Transverse colon (tissue), 4 donors: Measurements from ENCODE around the gene AOC3. TPM values are rescaled to one million over a fixed set of nuclear protein-coding genes. Genes with fewer than 3 reads are reported as not detected.

Experiments used
- DNase-seq: peaks from one replicate; pipeline ENCODE4 v3.0.0-alpha.2; 2019
- H3K27ac ChIP-seq, 4 donors: fragments of 200-600 bp; sonication (generic); 2 replicates each; pipeline ENCODE4 v1.5.1; 2016 to 2018; ENCODE audit warnings: inconsistent platforms in 4 of 4
- H3K27me3 ChIP-seq: fragments of 200-600 bp; sonication (generic); 2 replicates; pipeline ENCODE4 v1.5.1; 2017; ENCODE audit warnings: inconsistent platforms
- H3K36me3 ChIP-seq, 4 donors: fragments of 200-600 bp; sonication (generic); 2 replicates each; pipeline ENCODE4 v1.5.1; 2017 to 2019; ENCODE audit warnings: inconsistent platforms in 4 of 4
- H3K4me1 ChIP-seq, 4 donors: fragments of 200-600 bp; sonication (generic); 2 replicates each; pipeline ENCODE4 v1.5.1; 2017 to 2020; ENCODE audit warnings: inconsistent platforms in 4 of 4
- H3K4me3 ChIP-seq, 4 donors: fragments of 200-600 bp; sonication (generic); 1 replicate in 1 of 4; 2 replicates in 3 of 4; pipeline versions ENCODE4 v1.5.1 to v1.6.1; 2017 to 2019; ENCODE audit warnings: inconsistent platforms in 4 of 4
- H3K9me3 ChIP-seq, 2 donors: fragments of 200-600 bp; sonication (generic); 2 replicates each; pipeline ENCODE4 v1.5.1; 2017 to 2019; ENCODE audit warnings: inconsistent platforms in 2 of 2
- CTCF ChIP-seq, 5 experiments: fragments of 200-600 bp in 3 of 5; fragments of 450-650 bp in 2 of 5; sonication (generic) in 3 of 5; IDR thresholded peaks; 1 replicate in 2 of 5; 2 replicates in 3 of 5; pipeline ENCODE4 v1.5.1; 2016 to 2017; ENCODE audit warnings: antibody characterized with exemption in 5 of 5, inconsistent platforms in 3 of 5, mild to moderate bottlenecking in 2 of 5, moderate library complexity in 1 of 5
- EP300 ChIP-seq: sonication (generic); formaldehyde crosslinking; IDR thresholded peaks from one replicate; pipeline ENCODE4 v1.6.1; 2017; ENCODE audit warnings: antibody characterized with exemption, low read depth
- POLR2A ChIP-seq: fragments of 450-650 bp; IDR thresholded peaks from one replicate; pipeline ENCODE4 v1.6.1; 2016; ENCODE audit warnings: antibody characterized with exemption, mild to moderate bottlenecking, moderate library complexity
- POLR2AphosphoS5 ChIP-seq, 3 donors: sonication (generic); formaldehyde crosslinking; IDR thresholded peaks; one replicate each; pipeline ENCODE4 v1.6.1; 2016; ENCODE audit warnings: antibody characterized with exemption in 3 of 3
- WGBS, 2 donors: methylation state at CpG; one replicate each; pipeline ENCODE4 v1.1.5; 2018; ENCODE audit warnings: low coverage in 1 of 2; 5-methylcytosine and 5-hydroxymethylcytosine counted together
- in situ Hi-C, 4 donors: fragments of 200-750 bp; cut with MboI; loops; one replicate each; pipeline versions ENCODE4 v1.15.0 to v1.15.1; 2017; ENCODE audit warnings: low sequenced_read_pairs in 3 of 4, low pct_ligation_motif_present in 1 of 4, low pct_unique_long_range_greater_than_20kb in 1 of 4
- intact Hi-C: fragments of 100-400 bp; cut with DNase I; formaldehyde crosslinking; loops from one replicate; pipeline ENCODE4 v1.15.1; 2023; ENCODE audit warnings: low total_unique reads
- total RNA-seq, 4 donors: library from RNA; depleted of rRNA; stranded (reverse); fragments of >200 nt; gene quantifications; one replicate each; pipeline ENCODE4 v1.1.0, GENCODE V29; 2016

The AOC3 gene
- total RNA-seq, 4 donors from 2014 or later = 14.3 to 134 (median 35.2) TPM

- no peak for DNase-seq
- H3K27ac ChIP-seq = no peak within 1 kb of the TSS
- in situ Hi-C loops = no loop called here
- H3K9me3 ChIP-seq = no peaks in the 10 kb centered on the region
- peaks cover 61% of the 10 kb centered on the region for H3K27me3 ChIP-seq
- no peak for TF ChIP-seq POLR2A
- TF ChIP-seq POLR2AphosphoS5 (IDR thresholded peaks at IDR 0.05) = no peak
- TF ChIP-seq CTCF (IDR thresholded peaks at IDR 0.05) = no peak
- TF ChIP-seq EP300 = no peak
- H3K4me3 ChIP-seq = no peak within 1 kb of the TSS
- H3K36me3 ChIP-seq = no peaks in the 10 kb centered on the region
- intact Hi-C loops = no loop called here
- WGBS, 2 donors = 59 to 75% methylated on average over 7 to 12 of the region's 12 CpGs
- H3K4me1 ChIP-seq = peaks cover 0 to under 1% (median 0%) of the 10 kb centered on the region in 4 donors
These were observed 49.7 kb downstream of the AOC3 start, which contains the start of gene G6PC1 for GRCh38 chr17:42900460-42901331. TSS of gene G6PC1 (plus strand) at chr17:42900799. CDS start at chr17:42900877, 78 bp downstream.

GRCh38 chr17:42901535-42902229 lies 50.7 kb downstream of the AOC3 start:
- H3K4me3 ChIP-seq = no peak overlapping the region
- no peak for DNase-seq
- 76 to 85% methylated on average over 9 to 10 of the region's 10 CpGs for WGBS, 2 donors

GRCh38 chr17:42904110-42904469 lies 53.1 kb downstream of the AOC3 start:
- in situ Hi-C loops (no loop called here), intact Hi-C loops (no loop called here)
- 67% methylated on average over 6 of the region's 6 CpGs; no CpG with 5 or more reads in 1 of the 2 donors for WGBS, 2 donors
- peaks cover 91% of the 10 kb centered on the region for H3K27me3 ChIP-seq
- DNase-seq = no peak
- no peak for TF ChIP-seq POLR2AphosphoS5 (IDR thresholded peaks at IDR 0.05)
- no peak for TF ChIP-seq EP300
- no peak for TF ChIP-seq POLR2A
- TF ChIP-seq CTCF (IDR thresholded peaks at IDR 0.05) = no peak
- H3K36me3 ChIP-seq = no peaks in the 10 kb centered on the region
- H3K27ac ChIP-seq = no peak overlapping the region
- H3K4me1 ChIP-seq = no peaks in the 10 kb centered on the region
- H3K9me3 ChIP-seq = no peaks in the 10 kb centered on the region
- no peak overlapping the region for H3K4me3 ChIP-seq

More at GRCh38 chr17:42901535-42902229, 50.7 kb downstream of the AOC3 start:
- Histone ChIP-seq H3K27ac (no peak overlapping the region), H3K36me3 (no peaks in the 10 kb centered on the region), H3K27me3 (peaks cover 71% of the 10 kb centered on the region), H3K9me3 (no peaks in the 10 kb centered on the region), H3K4me1 (no peaks in the 10 kb centered on the region)
- intact Hi-C loops (no loop called here), in situ Hi-C loops (no loop called here)
- no peak for TF ChIP-seq POLR2A
- TF ChIP-seq CTCF (IDR thresholded peaks at IDR 0.05) = no peak
- TF ChIP-seq POLR2AphosphoS5 (IDR thresholded peaks at IDR 0.05) = no peak
- TF ChIP-seq EP300 = no peak

GRCh38 chr17:42906772-42907446 lies 55.9 kb downstream of the AOC3 start:
- Histone ChIP-seq H3K36me3 (no peaks in the 10 kb centered on the region), H3K9me3 (no peaks in the 10 kb centered on the region), H3K27me3 (peaks cover 93% of the 10 kb centered on the region), H3K4me1 (no peaks in the 10 kb centered on the region), H3K27ac (no peak overlapping the region), H3K4me3 (no peak overlapping the region)
- DNase-seq = no peak
- in situ Hi-C loops (no loop called here), intact Hi-C loops (no loop called here)
- TF ChIP-seq CTCF (IDR thresholded peaks at IDR 0.05) = no peak
- no peak for TF ChIP-seq EP300
- no peak for TF ChIP-seq POLR2AphosphoS5 (IDR thresholded peaks at IDR 0.05)
- no peak for TF ChIP-seq POLR2A
- 54 to 77% methylated on average over 3 to 8 of the region's 8 CpGs for WGBS, 2 donors
